ENCODE measurements around the gene PARP9.
"Not testable (repeated sequence)": the region's sequence is repeated elsewhere in the genome, so short reads cannot be mapped to it uniquely, and the experiment has no call there.

Gene PARP9

DNA sequence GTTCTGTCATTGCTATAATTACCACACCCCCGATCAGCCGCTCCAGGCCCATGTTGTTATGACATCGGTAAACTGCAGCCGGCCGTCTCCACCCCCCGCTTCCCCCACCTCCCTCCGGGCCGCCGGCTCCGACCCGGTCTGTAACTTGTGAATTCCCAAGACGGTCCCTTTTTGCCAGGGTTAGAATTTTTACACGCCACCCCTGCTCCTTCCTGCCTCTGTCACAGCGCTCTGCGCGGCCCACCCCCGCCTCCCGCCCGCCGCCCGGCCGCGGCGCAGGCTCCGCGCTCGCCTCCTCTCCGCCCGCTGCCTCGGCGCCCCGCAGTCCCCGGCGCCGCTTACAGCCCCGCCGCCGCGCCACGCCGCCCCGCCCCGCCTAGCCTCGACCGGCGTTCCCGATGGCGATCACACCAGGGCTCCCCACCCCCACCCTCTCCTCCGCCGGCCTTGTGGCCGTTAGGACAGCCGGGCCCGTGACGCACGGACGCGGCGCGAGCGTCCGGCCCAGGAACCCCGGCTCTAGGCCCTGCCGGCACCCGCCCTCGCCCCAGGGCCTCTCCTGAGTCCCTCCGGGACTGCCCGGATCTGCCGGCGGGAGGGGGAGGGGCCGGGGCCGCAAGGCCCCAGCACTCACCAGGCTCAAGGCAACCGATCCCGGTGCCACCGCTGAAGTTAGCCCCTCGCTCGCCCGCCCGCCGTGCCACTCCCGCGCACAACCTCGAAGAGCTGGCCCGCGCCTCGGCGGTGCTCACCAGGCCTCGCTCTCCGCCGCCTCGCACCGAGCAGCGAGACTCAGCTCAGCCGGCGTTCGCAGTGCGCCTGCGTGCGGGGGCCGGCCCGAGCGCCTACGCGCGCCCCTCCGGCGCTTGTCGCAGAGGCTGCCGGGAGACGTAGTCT is 49.7 kb downstream of the PARP9 start, which contains the start of gene KPNA1:
TSS of gene KPNA1 (minus strand) at position 817 of the 897 bp plus-strand sequence. CDS start 18,374 bp downstream, outside the sequence.
- H3K4me3 ChIP-seq (ENCODE audit: low read depth in 1 of 2, low read length in 1 of 2) = peak within 1 kb of the TSS; percentile 72 to 98
- peak within 1 kb of the TSS; percentile 98 for H3K27ac ChIP-seq
- peaks cover 50 to 51% of the 10 kb centered on the region in 2 experiments for H3K4me1 ChIP-seq (ENCODE audit: control insufficient read depth in 1 of 2, insufficient read depth in 1 of 2, low read depth in 1 of 2, low read length in 1 of 2)
- TF ChIP-seq, protein P1, sequence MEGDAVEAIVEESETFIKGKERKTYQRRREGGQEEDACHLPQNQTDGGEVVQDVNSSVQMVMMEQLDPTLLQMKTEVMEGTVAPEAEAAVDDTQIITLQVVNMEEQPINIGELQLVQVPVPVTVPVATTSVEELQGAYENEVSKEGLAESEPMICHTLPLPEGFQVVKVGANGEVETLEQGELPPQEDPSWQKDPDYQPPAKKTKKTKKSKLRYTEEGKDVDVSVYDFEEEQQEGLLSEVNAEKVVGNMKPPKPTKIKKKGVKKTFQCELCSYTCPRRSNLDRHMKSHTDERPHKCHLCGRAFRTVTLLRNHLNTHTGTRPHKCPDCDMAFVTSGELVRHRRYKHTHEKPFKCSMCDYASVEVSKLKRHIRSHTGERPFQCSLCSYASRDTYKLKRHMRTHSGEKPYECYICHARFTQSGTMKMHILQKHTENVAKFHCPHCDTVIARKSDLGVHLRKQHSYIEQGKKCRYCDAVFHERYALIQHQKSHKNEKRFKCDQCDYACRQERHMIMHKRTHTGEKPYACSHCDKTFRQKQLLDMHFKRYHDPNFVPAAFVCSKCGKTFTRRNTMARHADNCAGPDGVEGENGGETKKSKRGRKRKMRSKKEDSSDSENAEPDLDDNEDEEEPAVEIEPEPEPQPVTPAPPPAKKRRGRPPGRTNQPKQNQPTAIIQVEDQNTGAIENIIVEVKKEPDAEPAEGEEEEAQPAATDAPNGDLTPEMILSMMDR (IDR thresholded peaks at IDR 0.05) = no peak
- no peaks in the 10 kb centered on the region for H3K9me3 ChIP-seq
- H3K27me3 ChIP-seq = no peaks in the 10 kb centered on the region
- no peaks in the 10 kb centered on the region for H3K36me3 ChIP-seq

DNA sequence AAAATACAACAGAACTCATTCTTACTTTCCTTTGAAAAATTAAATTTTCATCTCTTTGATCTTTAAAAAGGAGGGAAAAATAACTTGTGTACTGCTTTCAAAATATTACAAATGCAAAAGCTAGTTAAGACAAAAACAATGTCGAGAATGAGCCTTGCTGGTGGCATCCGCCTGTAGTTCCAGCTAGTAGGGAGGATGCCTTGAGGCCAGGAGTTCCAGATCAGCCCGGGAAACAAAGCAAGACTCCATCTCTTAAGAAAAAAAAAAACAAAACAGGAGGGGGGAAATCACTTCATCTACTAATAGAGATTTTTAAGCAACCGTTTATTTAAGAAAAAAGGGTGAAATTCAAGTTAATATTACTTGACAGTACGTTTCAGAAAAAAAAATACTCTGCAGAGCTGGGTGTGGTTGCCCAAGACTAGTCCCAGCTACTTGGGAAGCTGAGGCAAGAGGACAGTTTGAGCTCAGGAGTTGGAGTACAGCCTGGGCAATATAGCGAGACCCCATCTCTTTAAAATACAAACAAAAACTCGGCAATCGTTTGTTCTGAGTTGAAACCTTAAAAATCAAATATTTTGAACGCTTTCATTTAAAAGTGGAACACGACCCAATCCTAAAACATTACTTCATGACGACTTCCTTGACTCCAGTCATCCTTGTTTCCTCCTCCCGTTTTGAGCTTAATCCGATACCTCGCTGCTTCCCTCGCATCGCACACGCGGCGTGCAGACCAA is 50.5 kb downstream of the PARP9 start:
- no peaks in the 10 kb centered on the region for H3K36me3 ChIP-seq
- H3K4me1 ChIP-seq (ENCODE audit: control insufficient read depth in 1 of 2, insufficient read depth in 1 of 2, low read depth in 1 of 2, low read length in 1 of 2) = peaks cover 52 to 54% of the 10 kb centered on the region in 2 experiments
- TF ChIP-seq, protein P1 (IDR thresholded peaks at IDR 0.05) = no peak
- H3K4me3 ChIP-seq (ENCODE audit: low read depth in 1 of 2, low read length in 1 of 2) = peak overlapping the region; percentile 72 to 98
- H3K9me3 ChIP-seq = no peaks in the 10 kb centered on the region
- peak overlapping the region; percentile 98 for H3K27ac ChIP-seq
- no peaks in the 10 kb centered on the region for H3K27me3 ChIP-seq

DNA sequence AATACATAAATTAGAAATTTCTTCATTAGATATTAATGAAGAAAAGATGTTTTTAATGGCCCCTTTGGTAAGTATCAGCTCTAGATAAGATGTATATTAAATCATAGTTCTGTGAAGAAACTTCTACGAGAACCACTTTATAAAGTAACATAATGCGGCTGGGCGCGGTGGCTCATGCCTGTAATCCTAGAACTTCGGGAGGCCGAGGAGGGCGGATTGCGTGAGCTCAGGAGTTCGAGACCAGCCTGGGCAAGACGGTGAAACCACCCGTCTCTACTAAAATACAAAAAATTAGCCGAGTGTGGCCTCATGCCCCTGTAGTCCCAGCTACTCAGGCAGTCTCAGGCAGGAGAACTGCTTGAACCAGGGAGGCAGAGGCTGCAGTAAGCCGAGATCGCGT is 51.8 kb downstream of the PARP9 start:
- Histone ChIP-seq H3K4me3 (ENCODE audit: low read depth in 1 of 2, low read length in 1 of 2) (no peak overlapping the region), H3K9me3 (no peaks in the 10 kb centered on the region), H3K36me3 (no peaks in the 10 kb centered on the region), H3K4me1 (ENCODE audit: control insufficient read depth in 1 of 2, insufficient read depth in 1 of 2, low read depth in 1 of 2, low read length in 1 of 2) (peaks cover 52 to 61% of the 10 kb centered on the region in 2 experiments), H3K27me3 (no peaks in the 10 kb centered on the region), H3K27ac (peak overlapping the region; percentile 98)
- TF ChIP-seq, protein P1 (IDR thresholded peaks at IDR 0.05) = no peak

GRCh38 chr3:122510878-122511535 is 53.1 kb downstream of the PARP9 start:
- Histone ChIP-seq H3K27me3 (no peaks in the 10 kb centered on the region), H3K27ac (peak overlapping the region; percentile 87), H3K4me1 (ENCODE audit: control insufficient read depth in 1 of 2, insufficient read depth in 1 of 2, low read depth in 1 of 2, low read length in 1 of 2) (peaks cover 52 to 61% of the 10 kb centered on the region in 2 experiments), H3K9me3 (no peaks in the 10 kb centered on the region), H3K36me3 (no peaks in the 10 kb centered on the region), H3K4me3 (ENCODE audit: low read depth in 1 of 2, low read length in 1 of 2) (peak overlapping the region; percentile 2 to 24)
- TF ChIP-seq, protein P1 (IDR thresholded peaks at IDR 0.05) = no peak

- H3K4me1 ChIP-seq (ENCODE audit: control insufficient read depth in 1 of 2, insufficient read depth in 1 of 2, low read depth in 1 of 2, low read length in 1 of 2) = peaks cover 45 to 56% of the 10 kb centered on the region in 2 experiments
- H3K27me3 ChIP-seq; H3K36me3 ChIP-seq; H3K4me3 ChIP-seq (ENCODE audit: low read depth in 1 of 2, low read length in 1 of 2); H3K9me3 ChIP-seq: not testable (repeated sequence)
- H3K27ac ChIP-seq = peak overlapping the region; percentile 87
Observed at GRCh38 chr3:122508944-122509343, 55.2 kb downstream of the PARP9 start.

Measured in neutrophil (primary cell).